Fibroblast of villous mesenchyme (primary cell): Measurements from ENCODE around the gene SPANXA1. TPM values are rescaled to one million over a fixed set of nuclear protein-coding genes. Genes with fewer than 3 reads are reported as not detected.
"Not testable (repeated sequence)": the region's sequence is repeated elsewhere in the genome, so short reads cannot be mapped to it uniquely, and the experiment has no call there.

Experiments used
- DNase-seq: peaks from one replicate; pipeline ENCODE4 v3.0.0-alpha.2; 2010; ENCODE audit warnings: low read depth
- H3K4me3 ChIP-seq: 2 replicates; pipeline ENCODE4 v1.5.1; 2011; ENCODE audit warnings: low read depth, mild to moderate bottlenecking, low read length
- total RNA-seq: library from RNA; depleted of rRNA; stranded (reverse); fragments of >200 nt; gene quantifications from 2 replicates; pipeline ENCODE4 v1.2.3, GENCODE V29; 2012
- TF ChIP-seq, protein P1 (sequence below): IDR thresholded peaks from 2 replicates; pipeline ENCODE4 v1.5.1; 2012; ENCODE audit warnings: low read depth, mild to moderate bottlenecking, low read length; ENCODE audit not compliant: insufficient read depth

Gene SPANXA1, protein sequence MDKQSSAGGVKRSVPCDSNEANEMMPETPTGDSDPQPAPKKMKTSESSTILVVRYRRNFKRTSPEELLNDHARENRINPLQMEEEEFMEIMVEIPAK
- total RNA-seq: not detected in 2 replicates

DNA sequence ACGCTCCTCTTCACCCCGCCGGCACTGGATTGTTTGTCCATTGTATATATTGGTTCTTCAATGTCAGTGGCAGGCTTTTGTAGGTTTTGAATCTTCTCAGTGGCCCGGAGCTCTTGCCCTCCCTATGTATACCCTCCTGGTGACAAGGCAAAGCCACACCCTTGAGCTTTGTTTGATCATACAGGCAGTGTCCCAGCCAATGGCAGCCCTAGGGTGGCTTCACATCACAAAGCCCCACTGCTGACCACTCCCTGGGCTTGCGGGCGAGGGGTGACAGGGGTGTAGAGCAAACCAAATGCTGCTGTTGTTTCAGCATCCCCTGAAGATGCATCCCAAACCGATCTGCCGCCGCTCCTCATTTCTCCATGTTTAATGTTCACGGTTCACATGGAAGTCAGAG lies at the start of gene SPANXA1:
SPANXA1 (minus strand) TSS at position 101 of the 400 bp plus-strand sequence; CDS start at position 41, 60 bp downstream.
- H3K4me3 ChIP-seq: not testable (repeated sequence)

DNA sequence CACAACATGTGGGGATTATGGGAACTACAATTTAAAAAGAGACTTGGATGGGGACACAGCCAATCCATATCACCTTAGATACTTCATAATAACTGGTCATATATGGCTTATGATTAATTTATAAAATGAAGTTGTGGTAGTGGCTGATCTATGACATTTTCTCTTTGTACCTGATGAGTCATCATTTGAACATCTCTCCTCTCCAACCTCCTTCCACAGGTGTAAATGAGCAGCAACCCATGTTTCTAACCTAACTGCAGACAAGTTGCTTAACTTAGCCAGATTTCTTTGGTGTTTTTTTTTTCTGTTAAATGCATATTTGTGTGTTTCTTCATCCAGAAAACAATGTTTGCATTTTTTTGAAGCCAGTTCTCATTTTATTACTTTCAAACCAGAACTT lies 47.6 kb upstream of the SPANXA1 start:
- TF ChIP-seq, protein P1, sequence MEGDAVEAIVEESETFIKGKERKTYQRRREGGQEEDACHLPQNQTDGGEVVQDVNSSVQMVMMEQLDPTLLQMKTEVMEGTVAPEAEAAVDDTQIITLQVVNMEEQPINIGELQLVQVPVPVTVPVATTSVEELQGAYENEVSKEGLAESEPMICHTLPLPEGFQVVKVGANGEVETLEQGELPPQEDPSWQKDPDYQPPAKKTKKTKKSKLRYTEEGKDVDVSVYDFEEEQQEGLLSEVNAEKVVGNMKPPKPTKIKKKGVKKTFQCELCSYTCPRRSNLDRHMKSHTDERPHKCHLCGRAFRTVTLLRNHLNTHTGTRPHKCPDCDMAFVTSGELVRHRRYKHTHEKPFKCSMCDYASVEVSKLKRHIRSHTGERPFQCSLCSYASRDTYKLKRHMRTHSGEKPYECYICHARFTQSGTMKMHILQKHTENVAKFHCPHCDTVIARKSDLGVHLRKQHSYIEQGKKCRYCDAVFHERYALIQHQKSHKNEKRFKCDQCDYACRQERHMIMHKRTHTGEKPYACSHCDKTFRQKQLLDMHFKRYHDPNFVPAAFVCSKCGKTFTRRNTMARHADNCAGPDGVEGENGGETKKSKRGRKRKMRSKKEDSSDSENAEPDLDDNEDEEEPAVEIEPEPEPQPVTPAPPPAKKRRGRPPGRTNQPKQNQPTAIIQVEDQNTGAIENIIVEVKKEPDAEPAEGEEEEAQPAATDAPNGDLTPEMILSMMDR: no peak
- H3K4me3 ChIP-seq: no peak overlapping the region
- peak; percentile 49 for DNase-seq

More for the DNA sequence above, at the start of gene SPANXA1:
- DNase-seq: not testable (repeated sequence)

DNA sequence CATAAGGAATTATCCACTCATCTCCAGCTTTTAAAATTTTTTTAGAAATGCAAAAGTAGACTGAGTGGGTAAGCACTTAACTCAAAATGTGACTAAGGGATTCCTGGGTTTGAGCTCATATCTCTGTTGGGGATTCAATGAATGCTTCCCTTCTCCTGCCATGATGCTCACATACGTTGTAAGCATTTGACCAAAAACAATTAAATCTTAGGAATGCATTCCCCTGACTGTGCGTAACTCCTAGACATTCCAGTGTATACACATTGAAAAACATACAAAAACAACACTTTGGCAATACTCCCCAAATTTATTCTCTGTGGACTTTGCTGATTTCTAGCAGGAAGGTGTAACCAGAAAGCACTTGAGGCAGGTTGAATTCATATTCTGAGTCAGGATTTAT lies 34.8 kb upstream of the SPANXA1 start:
- TF ChIP-seq, protein P1: no peak
- H3K4me3 ChIP-seq: no peak overlapping the region
- DNase-seq: no peak

DNA sequence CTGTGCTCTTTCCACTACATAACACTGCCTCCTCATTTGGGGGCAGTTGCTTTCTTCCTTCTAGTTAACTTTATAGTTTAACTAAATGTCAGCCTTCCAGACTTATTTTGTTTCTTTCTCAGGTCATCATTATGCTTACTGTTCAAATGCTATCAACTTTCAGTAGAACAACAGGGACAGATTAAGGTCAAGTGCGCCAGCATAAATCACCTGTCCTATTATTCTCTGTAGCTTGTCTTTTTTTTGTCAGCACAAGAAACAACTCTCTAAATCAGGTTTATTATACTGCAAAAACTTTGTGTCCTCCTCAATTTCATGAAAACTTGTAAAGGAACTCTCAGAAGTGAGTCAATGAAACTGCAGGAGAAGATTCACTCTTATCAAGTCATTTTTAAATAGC lies 24.6 kb upstream of the SPANXA1 start:
- TF ChIP-seq, protein P1: no peak
- DNase-seq: no peak
- no peak overlapping the region for H3K4me3 ChIP-seq

DNA sequence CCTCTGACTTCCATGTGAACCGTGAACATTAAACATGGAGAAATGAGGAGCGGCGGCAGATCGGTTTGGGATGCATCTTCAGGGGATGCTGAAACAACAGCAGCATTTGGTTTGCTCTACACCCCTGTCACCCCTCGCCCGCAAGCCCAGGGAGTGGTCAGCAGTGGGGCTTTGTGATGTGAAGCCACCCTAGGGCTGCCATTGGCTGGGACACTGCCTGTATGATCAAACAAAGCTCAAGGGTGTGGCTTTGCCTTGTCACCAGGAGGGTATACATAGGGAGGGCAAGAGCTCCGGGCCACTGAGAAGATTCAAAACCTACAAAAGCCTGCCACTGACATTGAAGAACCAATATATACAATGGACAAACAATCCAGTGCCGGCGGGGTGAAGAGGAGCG lies 4.9 kb upstream of the SPANXA1 start, which contains the start of gene SPANXA2:
SPANXA2 (plus strand) TSS at position 301 of the 400 bp plus-strand sequence; CDS start at position 361, 60 bp downstream.
- not testable (repeated sequence) for H3K4me3 ChIP-seq, DNase-seq

DNA sequence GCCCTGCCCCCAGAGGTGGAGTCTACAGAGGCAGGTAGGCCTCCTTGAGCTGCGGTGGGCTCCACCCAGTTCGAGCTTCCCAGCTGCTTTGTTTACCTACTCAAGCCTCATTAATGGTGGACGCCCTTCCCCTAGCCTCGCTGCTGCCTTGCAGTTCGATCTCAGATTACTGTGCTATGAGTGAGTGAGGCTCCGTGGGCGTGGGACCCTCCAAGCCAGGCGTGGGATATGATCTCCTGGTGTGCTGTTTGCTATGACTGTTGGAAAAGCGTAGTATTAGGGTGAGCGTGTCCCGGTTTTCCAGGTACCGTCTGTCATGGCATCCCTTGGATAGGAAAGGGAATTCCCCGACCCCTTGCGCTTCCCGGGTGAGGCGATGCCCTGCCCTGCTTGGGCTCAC lies 42.0 kb downstream of the SPANXA1 start:
- not testable (repeated sequence) for H3K4me3 ChIP-seq, DNase-seq

Other genes with a start within 250 kb of the SPANXA1 start
- gene SPANXA2, start 5.0 kb upstream of the SPANXA1 start, total RNA-seq: not detected in 2 replicates
- gene SPANXD, start 114.0 kb upstream of the SPANXA1 start, total RNA-seq: 0.43 TPM in 1 of 2 replicates, not detected in the other